Activated effector memory CD4-positive, alpha-beta T cell treated with anti-CD3 and anti-CD28 coated beads, Interleukin-2, amount 50 U/mL, for 16 hours (primary cell): ENCODE measurements around the gene FAM180A.

Experiments
- DNase-seq: peaks from one replicate; pipeline ENCODE4 v3.0.0-alpha.2; 2020

The FAM180A gene

GRCh38 chr7:135736586-135737305, 11.9 kb downstream of the FAM180A start:
- DNase-seq, result no peak

DNA sequence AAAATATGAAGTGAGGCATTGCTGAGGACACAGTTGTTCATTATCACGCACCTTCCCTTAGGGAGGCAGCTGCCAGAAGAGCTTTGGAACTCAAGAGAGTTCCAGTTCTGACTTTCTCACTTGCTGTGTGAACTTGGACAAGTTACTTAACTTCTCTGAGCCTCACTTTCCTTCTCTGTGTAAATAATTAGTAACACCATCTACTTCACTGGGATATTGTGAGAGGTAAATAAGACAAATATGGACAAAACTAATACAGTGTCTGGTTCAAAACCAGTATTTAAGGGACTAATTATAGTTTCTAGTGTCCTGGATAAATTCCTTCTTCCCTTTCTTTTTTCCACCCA, 14.3 kb downstream of the FAM180A start:
- no peak for DNase-seq

GRCh38 chr7:135733603-135734342, 14.8 kb downstream of the FAM180A start:
- DNase-seq, result no peak

DNA sequence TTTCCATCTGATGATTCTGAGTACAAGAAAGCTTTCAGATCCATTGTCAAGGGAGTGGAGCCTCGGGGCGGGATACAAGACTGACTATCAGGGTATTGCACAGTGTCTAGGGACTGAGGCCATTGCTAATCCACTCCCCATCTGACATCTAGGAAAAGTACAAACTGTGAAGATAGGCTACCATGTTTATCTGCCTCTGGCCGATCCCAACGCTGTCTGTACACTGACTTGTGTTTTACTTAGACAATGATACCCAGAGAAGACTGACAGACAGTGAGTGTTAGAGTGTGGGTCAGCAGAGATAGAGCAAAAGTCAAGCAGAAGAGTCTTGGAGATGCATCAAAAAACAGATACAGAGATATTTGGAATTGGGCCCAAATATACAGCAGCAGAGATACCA, 17.5 kb downstream of the FAM180A start:
- no peak for DNase-seq

- DNase-seq, result no peak
These were observed 19.4 kb downstream of the FAM180A start for GRCh38 chr7:135729230-135729629.

- no peak for DNase-seq
These were observed 20.4 kb downstream of the FAM180A start, which contains the start of gene SLC13A4 for GRCh38 chr7:135728136-135728669. SLC13A4 (minus strand) TSS chr7:135728186; CDS start chr7:135727496, 690 bp downstream.

DNA sequence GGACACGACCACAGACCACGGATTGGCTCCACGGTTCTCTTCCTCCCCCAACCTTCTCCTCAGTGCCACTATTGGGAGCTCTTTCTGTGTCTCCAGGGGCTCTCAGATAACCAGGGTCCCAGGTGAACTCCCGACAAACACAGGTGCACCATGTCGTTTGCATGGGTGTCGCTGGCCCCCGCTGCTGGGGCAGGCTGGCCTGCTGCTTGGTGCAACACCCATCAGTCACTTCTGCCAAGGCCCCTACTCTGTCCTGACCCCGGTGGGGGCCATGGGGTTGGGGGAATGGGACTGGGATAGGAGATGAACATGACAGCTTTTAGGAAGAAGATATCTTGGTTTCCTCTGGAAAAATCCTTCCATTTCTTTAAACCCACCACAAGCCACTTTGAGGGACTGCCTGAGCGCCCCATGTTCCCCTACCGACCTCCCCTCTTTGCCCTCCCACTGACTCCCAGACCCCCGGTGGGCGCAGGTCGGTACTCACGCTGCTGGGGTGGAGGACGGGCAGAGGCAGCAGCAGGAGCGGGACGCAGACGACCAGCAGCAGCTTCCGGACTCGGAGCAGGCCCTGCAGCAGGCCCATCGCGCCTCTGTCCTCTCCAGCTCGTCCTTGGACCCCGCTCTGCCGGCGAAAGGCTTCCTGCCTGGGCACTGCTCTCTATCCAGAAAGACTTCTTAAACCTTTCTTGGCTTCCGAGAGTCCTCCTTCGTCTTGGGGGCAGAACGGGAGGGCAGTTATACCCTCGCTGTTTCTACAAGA, 21.5 kb downstream of the FAM180A start:
- no peak for DNase-seq

GRCh38 chr7:135726276-135726788, 22.3 kb downstream of the FAM180A start:
- no peak for DNase-seq

- DNase-seq, result no peak
These were observed 25.2 kb downstream of the FAM180A start for GRCh38 chr7:135723411-135723810.

DNA sequence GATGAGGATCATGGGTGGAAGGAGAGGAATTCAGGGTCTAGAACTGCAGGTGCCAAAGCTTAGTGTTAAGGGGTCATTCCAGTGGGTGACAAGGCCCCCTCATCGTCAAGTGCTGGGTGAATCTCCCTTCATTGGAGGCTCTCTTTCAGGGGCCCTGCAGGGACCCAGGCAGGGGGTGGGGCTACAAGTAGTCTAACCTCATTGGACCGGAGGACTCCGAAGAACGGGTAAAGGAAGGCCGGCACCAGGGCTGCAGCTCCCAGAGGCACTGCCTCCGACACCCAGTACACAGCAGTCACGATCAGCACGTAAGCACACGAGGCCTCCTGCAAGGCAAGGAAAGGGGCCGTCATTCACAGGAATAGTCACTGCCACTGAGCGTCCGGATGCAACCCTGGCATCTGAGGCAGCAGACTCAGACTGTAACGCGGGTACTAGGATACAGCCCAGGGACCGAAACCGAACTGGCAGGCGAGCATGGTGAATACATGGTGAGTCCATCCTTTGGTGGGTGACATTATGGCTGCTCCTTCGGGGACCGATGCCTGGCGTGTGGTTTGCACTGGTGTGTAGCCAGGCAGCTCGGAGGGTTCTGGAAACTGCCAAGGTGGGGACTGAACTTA, 27.3 kb downstream of the FAM180A start:
- no peak for DNase-seq

DNA sequence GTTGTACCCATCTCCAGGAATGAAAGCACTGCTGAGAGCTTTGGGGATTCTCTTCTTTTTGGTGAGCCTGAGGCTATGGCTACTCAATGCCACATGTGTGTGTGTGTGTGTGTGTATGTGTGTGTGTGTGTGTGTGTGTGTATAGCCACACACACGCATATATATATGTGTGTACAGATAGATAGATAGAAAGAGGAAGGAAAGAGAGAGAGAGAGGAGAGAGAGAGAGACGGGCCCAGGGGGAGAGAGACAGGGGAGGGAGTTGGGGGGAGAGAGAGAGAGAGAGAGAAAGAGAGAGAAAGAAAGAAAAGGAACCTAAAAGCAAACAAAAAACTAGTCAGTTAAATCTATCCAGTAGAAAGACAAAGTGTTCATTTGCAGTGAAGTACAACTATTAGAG, 28.9 kb downstream of the FAM180A start:
- no peak for DNase-seq

GRCh38 chr7:135718794-135719437, 29.7 kb downstream of the FAM180A start:
- DNase-seq, result no peak

GRCh38 chr7:135718219-135718618, 30.4 kb downstream of the FAM180A start:
- no peak for DNase-seq

DNA sequence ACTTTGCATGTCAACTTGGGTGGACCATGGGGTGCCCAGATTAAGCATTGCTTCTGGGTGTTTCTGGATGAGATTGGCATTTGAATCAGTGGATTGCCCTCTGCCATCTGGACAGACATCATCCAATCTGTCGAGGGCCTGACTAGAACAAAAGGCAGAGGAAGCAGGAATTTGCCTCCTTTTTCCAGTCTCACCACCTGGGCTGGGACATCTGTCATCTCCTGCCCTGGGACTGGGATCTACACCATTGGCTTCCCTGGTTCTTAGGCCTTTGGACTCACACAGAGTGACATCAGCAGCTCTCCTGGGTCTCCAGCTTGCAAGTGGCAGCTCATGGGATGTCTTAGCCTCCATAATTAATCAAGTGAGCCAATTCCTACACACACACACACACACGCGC, 30.9 kb downstream of the FAM180A start:
- no peak for DNase-seq

- DNase-seq, result no peak
These were observed 31.9 kb downstream of the FAM180A start for GRCh38 chr7:135716677-135717238.

DNA sequence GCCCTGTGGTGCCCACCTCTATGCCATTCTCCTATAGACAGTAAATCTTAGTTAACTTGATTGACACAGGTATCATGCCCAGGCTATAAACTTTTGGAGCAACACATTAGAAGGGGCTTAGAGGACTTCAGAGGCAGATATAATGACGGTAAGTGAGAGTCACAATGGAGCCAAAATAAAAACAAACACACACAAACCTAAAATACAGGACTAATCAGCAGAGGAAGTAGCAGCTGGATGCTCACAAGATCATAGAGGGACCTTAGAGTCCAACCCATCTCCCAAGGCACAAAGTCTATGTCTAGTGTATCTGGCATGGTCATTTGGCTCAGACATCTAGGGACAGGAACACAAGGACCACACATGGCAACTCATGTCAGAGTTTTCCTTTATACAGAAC, 32.9 kb downstream of the FAM180A start:
- DNase-seq, result no peak

GRCh38 chr7:135715055-135715522, 33.5 kb downstream of the FAM180A start:
- DNase-seq, result no peak

- DNase-seq, result no peak
These were observed 34.0 kb downstream of the FAM180A start for GRCh38 chr7:135714534-135715009.

- DNase-seq, result no peak
These were observed 34.7 kb downstream of the FAM180A start for GRCh38 chr7:135713836-135714470.

DNA sequence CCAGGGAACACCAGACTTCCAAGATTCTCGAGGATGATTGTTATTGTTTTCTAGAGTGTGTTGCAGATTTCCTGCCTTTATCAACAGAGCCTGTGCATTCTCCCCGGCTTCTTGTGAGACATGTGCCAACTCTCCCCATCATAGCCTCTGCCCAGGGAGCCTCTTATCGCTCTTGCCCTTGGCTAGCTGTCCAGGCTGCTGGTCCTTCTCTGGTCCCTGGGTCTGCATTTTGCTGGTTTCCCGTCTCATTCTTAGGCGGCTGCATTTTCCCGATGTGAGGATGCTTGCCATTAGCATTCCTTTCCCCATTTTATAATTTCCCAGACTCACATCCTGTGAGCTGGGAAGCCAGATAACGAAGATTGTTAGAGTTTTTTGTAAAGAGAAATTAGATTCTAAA, 35.8 kb downstream of the FAM180A start:
- no peak for DNase-seq

GRCh38 chr7:135712182-135712782, 36.3 kb downstream of the FAM180A start:
- DNase-seq, result no peak
